ENCODE results near the gene SMAD7. TPM values are rescaled to one million over a fixed set of nuclear protein-coding genes. Genes with fewer than 3 reads are reported as not detected.

The SMAD7 gene
- polyA plus RNA-seq, 2 of the 4 experiments (the other 2 are of a cell fraction) = 19.9 to 26.9 TPM

DNA sequence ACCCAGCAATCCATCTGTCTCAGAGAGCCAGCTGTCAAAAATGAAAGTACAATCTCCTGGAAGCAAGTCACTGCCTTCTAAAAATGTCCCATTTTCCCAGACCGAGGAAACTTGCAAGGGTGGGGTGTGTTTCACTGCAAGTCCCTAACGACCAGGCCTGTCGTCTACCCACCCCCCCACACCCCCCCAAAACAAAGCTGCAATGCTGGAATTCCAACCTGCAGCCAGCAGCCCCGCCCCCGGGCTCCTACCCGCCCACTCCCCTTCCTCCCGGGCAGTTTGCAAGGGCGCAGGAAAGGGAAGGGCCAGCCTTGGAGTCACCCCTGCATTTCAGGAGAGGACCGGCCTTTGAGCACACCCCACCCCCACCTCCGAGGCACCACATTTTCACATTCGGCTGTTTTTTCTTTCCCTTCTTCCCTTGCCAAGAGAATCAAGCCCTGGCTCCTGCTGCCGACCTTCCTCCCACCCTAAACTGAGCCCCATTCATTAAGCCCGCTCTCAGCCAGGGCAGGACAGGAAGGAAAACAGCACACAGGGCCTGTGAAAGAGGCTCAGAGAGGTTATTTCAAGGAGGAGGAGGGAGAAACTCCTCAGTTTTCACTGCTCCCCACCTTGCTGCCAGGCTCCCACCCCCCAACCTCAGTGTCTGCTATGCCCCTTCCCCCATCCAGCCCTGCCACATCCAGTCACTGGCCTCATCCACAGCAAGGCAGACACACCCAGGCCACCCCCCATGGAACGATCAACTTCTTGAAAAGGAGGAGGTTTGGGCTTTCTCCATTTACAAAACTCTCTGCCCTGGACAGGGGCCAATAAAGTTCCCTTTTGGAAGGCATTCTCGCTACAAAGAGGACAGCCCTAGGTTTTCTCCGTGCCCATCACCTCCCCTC lies 11.3 kb downstream of the SMAD7 start:
- no peak for TF ChIP-seq RNF2 (IDR thresholded peaks at IDR 0.05; ENCODE audit: borderline replicate concordance, low read depth)
- TF ChIP-seq, protein P1, sequence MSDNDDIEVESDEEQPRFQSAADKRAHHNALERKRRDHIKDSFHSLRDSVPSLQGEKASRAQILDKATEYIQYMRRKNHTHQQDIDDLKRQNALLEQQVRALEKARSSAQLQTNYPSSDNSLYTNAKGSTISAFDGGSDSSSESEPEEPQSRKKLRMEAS (IDR thresholded peaks at IDR 0.05) = peak; percentile 33; the same call in 1 of the 2 replicates
- H3K4me3 ChIP-seq = peak overlapping the region; percentile 80
- FAIRE-seq = no peak
- POLR2A ChIA-PET = interaction anchor here (1.1 to 2.3 kb wide), 2 partner anchors 12 to 59 kb away, joined by 3 to 10 read pairs; no protein-coding TSS in a partner anchor
- H3K4me2 ChIP-seq = peak overlapping the region; percentile 97
- no peaks in the 10 kb centered on the region for H3K9me3 ChIP-seq
- peaks cover 96% of the 10 kb centered on the region for H3K4me1 ChIP-seq
- peak in 1 of 2 experiments; percentile 9; a peak in 1 of 6 replicates for ATAC-seq
- peak overlapping the region; percentile 92 to 99 for H3K27ac ChIP-seq
- CTCF ChIA-PET = interaction anchor here (0.9 to 1.0 kb wide), 2 partner anchors 8 to 13 kb away, joined by 4 read pairs; no protein-coding TSS in a partner anchor
- no peak for DNase-seq (ENCODE audit: low read depth in 1 of 2, low spot score in 1 of 2)
- 2% methylated on average over 7 of the region's 16 CpGs for WGBS (ENCODE audit: missing lambda C conversion rate)

DNA sequence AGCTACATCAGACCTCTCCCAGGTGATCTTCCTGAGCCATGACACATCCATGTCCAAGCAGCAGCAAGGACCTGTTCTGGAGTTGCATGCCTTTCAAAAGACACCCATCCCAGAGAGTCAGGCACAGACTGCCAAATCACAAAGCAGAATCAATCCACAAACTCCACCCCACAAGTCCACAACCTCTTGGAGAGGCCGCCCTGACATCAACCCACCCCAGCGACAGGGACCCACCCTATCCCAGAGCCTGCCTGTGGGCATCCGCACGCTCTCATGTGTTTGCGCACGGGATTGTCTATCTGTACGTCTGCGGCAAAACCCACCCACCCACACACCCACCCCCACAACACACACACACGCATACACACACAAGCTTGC lies 11.9 kb downstream of the SMAD7 start:
- Histone ChIP-seq H3K4me3 (peak overlapping the region; percentile 80; the same call in 2 of the 3 replicates), H3K4me2 (peak overlapping the region; percentile 97), H3K4me1 (peaks cover 96% of the 10 kb centered on the region), H3K27ac (peak overlapping the region; percentile 92 to 99), H3K9me3 (no peaks in the 10 kb centered on the region)
- TF ChIP-seq EHMT2 (IDR thresholded peaks at IDR 0.05; ENCODE audit: low read depth) (no peak), ESRRA (IDR thresholded peaks at IDR 0.05; ENCODE audit: borderline replicate concordance, low read length) (no peak), HOXB5 (CRISPR knock-in tag; IDR thresholded peaks at IDR 0.05) (no peak), CEBPB (IDR thresholded peaks at IDR 0.05) (no peak), MAZ (IDR thresholded peaks at IDR 0.05; ENCODE audit: borderline replicate concordance, low read depth, low read length) (no peak), NR3C1 (IDR thresholded peaks at IDR 0.05) (no peak)
- WGBS (ENCODE audit: missing lambda C conversion rate) = 84% methylated on average over 7 of the region's 9 CpGs
- ChIA-PET CTCF (no interaction called here), POLR2A (interaction anchor here (1.1 to 2.3 kb wide), 2 partner anchors 13 to 59 kb away, joined by 3 to 10 read pairs; no protein-coding TSS in a partner anchor)
- no peak for ATAC-seq
- DNase-seq (ENCODE audit: low read depth in 1 of 2, low spot score in 1 of 2) = no peak
- no peak for FAIRE-seq

DNA sequence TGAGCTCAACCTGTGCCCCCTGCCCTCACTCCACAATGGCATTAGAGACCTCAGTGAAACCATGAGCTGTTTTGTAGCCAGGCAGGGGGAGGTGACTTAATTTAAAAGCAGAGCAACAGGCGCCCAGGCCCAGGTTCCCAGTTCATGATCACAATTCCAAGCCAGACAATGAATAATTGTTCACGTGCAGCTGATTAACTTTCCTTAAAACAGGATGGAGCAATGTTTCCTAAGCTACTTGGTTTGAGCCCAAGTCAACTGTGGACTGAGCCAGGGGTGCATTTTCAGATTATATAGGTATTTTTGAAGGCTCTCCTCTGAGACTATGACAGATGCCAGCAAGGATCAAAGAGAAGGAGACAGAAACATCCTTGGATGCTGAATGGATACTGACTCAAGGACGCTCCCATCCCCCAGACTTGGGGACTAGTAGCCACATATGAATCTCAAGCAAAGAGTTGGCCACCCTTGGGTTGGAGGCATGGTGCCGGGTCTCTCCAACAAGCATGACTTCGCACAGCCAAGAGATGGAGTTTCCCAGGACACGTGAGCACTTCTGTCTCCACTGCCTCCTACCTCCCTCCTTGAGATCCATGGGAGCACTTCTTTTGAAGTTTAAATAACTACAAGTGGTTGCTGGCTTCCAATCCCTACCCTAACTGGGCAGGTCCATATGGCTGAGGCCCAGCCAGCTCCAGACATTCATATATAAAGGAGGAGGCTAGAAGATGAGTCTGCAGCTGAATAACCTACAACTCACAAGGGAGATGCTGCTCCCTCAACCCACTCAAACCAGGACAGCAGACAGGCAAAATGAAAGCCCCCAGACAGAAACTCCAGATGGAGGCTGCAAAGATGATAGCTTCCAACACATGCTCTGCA lies 12.7 kb downstream of the SMAD7 start:
- POLR2A ChIA-PET = interaction anchor here (1.1 to 2.3 kb wide), 2 partner anchors 14 to 60 kb away, joined by 3 to 10 read pairs; no protein-coding TSS in a partner anchor
- 80% methylated on average over 5 of the region's 6 CpGs for WGBS (ENCODE audit: missing lambda C conversion rate)

More for the DNA sequence above, 12.7 kb downstream of the SMAD7 start:
- H3K27ac ChIP-seq = peak overlapping the region; percentile 92 to 99
- no peaks in the 10 kb centered on the region for H3K9me3 ChIP-seq
- FAIRE-seq (no peak), DNase-seq (ENCODE audit: low read depth in 1 of 2, low spot score in 1 of 2) (no peak), ATAC-seq (no peak)
- peak overlapping the region; percentile 97 for H3K4me2 ChIP-seq
- H3K4me1 ChIP-seq = peaks cover 96% of the 10 kb centered on the region
- TF ChIP-seq FOSL2 (IDR thresholded peaks at IDR 0.05) (no peak), FOSL2 (CRISPR knock-in tag; IDR thresholded peaks at IDR 0.05) (no peak), SREBF2 (IDR thresholded peaks at IDR 0.05) (no peak), MAFK (IDR thresholded peaks at IDR 0.05; ENCODE audit: partially characterized antibody) (no peak), FOXS1 (CRISPR knock-in tag; IDR thresholded peaks at IDR 0.05) (no peak), GATA3 (IDR thresholded peaks at IDR 0.05; ENCODE audit: borderline replicate concordance) (no peak), EP300 (IDR thresholded peaks at IDR 0.05) (no peak), SMC3 (IDR thresholded peaks at IDR 0.05) (no peak), POLR2A (IDR thresholded peaks at IDR 0.05; ENCODE audit: low read length) (no peak), PHF8 (IDR thresholded peaks at IDR 0.05; ENCODE audit: borderline replicate concordance, low read depth) (no peak), RFX5 (IDR thresholded peaks at IDR 0.05) (no peak), JUN (IDR thresholded peaks at IDR 0.05) (no peak), RNF2 (IDR thresholded peaks at IDR 0.05; ENCODE audit: borderline replicate concordance, low read depth) (no peak)
- TF ChIP-seq, protein P2, sequence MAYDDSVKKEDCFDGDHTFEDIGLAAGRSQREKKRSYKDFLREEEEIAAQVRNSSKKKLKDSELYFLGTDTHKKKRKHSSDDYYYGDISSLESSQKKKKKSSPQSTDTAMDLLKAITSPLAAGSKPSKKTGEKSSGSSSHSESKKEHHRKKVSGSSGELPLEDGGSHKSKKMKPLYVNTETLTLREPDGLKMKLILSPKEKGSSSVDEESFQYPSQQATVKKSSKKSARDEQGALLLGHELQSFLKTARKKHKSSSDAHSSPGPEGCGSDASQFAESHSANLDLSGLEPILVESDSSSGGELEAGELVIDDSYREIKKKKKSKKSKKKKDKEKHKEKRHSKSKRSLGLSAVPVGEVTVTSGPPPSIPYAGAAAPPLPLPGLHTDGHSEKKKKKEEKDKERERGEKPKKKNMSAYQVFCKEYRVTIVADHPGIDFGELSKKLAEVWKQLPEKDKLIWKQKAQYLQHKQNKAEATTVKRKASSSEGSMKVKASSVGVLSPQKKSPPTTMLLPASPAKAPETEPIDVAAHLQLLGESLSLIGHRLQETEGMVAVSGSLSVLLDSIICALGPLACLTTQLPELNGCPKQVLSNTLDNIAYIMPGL (CRISPR knock-in tag; IDR thresholded peaks at IDR 0.05; ENCODE audit: borderline replicate concordance) = no peak
- TF ChIP-seq, protein P3, sequence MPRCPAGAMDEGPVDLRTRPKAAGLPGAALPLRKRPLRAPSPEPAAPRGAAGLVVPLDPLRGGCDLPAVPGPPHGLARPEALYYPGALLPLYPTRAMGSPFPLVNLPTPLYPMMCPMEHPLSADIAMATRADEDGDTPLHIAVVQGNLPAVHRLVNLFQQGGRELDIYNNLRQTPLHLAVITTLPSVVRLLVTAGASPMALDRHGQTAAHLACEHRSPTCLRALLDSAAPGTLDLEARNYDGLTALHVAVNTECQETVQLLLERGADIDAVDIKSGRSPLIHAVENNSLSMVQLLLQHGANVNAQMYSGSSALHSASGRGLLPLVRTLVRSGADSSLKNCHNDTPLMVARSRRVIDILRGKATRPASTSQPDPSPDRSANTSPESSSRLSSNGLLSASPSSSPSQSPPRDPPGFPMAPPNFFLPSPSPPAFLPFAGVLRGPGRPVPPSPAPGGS (IDR thresholded peaks at IDR 0.05) = no peak
- TF ChIP-seq, protein P4, sequence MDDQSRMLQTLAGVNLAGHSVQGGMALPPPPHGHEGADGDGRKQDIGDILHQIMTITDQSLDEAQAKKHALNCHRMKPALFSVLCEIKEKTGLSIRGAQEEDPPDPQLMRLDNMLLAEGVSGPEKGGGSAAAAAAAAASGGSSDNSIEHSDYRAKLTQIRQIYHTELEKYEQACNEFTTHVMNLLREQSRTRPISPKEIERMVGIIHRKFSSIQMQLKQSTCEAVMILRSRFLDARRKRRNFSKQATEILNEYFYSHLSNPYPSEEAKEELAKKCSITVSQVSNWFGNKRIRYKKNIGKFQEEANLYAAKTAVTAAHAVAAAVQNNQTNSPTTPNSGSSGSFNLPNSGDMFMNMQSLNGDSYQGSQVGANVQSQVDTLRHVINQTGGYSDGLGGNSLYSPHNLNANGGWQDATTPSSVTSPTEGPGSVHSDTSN (IDR thresholded peaks at IDR 0.05) = no peak
- TF ChIP-seq, protein P5, sequence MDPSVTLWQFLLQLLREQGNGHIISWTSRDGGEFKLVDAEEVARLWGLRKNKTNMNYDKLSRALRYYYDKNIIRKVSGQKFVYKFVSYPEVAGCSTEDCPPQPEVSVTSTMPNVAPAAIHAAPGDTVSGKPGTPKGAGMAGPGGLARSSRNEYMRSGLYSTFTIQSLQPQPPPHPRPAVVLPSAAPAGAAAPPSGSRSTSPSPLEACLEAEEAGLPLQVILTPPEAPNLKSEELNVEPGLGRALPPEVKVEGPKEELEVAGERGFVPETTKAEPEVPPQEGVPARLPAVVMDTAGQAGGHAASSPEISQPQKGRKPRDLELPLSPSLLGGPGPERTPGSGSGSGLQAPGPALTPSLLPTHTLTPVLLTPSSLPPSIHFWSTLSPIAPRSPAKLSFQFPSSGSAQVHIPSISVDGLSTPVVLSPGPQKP (IDR thresholded peaks at IDR 0.05; ENCODE audit: low read depth, low read length) = no peak
- CTCF ChIA-PET = no interaction called here
- H3K4me3 ChIP-seq = no peak overlapping the region

Measured in A549 (cell line).